T-helper 17 cell (primary cell): ENCODE data around the gene MAGEA8. TPM values are rescaled to one million over a fixed set of nuclear protein-coding genes. Genes with fewer than 3 reads are reported as not detected.
"Not testable (repeated sequence)": the region's sequence is repeated elsewhere in the genome, so short reads cannot be mapped to it uniquely, and the experiment has no call there.

Experiments used
- ATAC-seq: fragments of 150-1000 bp; cut with Tn5 transposase; 2 replicates; pipeline ENCODE4 v1.10.0; 2021; ENCODE audit warnings: mild to moderate bottlenecking, moderate library complexity
- DNase-seq, 3 donors: peaks; one replicate each; pipeline versions ENCODE4 v3.0.0 to v3.0.0-alpha.2; 2020 to 2021
- H3K9me3 ChIP-seq: one replicate; pipeline ENCODE4 v1.7.0; 2013; ENCODE audit warnings: low read length, mild to moderate bottlenecking; ENCODE audit not compliant: control insufficient read depth, poor library complexity, severe bottlenecking
- H3K27ac Mint-ChIP-seq: one replicate; pipeline ENCODE4 v1.8.0; 2022; ENCODE audit warnings: mild to moderate bottlenecking, moderate library complexity, mixed read lengths
- H3K27me3 Mint-ChIP-seq: one replicate; pipeline ENCODE4 v1.8.0; 2022; ENCODE audit warnings: mixed read lengths
- H3K36me3 Mint-ChIP-seq: one replicate; pipeline ENCODE4 v1.8.0; 2022; ENCODE audit warnings: low read depth, mixed read lengths
- H3K4me1 Mint-ChIP-seq: one replicate; pipeline ENCODE4 v1.8.0; 2022; ENCODE audit warnings: mild to moderate bottlenecking, mixed read lengths
- H3K4me3 Mint-ChIP-seq: one replicate; pipeline ENCODE4 v1.8.0; 2022; ENCODE audit warnings: mild to moderate bottlenecking, moderate library complexity, mixed read lengths
- total RNA-seq, 4 donors: library from RNA in 2 of 4; stranded (reverse) in 2 of 4; gene quantifications; one replicate each; pipeline ENCODE4 v1.2.3 and lab custom pipeline; 2022 to 2026

MAGEA8 gene
- total RNA-seq, 2 donors from 2014 or later: not detected

DNA sequence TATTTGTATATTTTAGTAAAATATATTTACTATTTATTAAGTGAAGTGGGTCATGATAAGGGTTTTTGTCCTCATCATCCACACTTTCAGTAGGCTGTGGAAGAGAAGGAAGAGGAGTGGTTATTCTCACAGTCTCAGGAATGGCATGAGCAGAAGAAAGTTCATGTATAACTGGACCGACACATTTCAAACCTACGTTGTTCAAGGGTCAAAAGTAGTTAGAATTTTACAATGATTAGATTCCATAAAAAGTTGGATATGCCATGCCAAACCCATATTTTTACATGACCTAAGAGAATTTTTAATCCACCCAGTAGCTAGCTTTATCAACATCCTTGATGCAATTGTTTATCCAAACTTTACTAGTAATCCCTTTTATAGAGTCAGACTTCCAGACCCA, 15.6 kb upstream of the MAGEA8 start:
- Mint-ChIP-seq H3K4me1 (no peaks in the 10 kb centered on the region), H3K27ac (no peak overlapping the region), H3K36me3 (peaks cover 2% of the 10 kb centered on the region), H3K27me3 (no peaks in the 10 kb centered on the region), H3K4me3 (no peak overlapping the region)
- H3K9me3 ChIP-seq: no peaks in the 10 kb centered on the region
- no peak for DNase-seq
- no peak for ATAC-seq

- Mint-ChIP-seq H3K4me3 (no peak overlapping the region), H3K36me3 (no peaks in the 10 kb centered on the region), H3K27me3 (no peaks in the 10 kb centered on the region), H3K27ac (no peak overlapping the region), H3K4me1 (peaks cover 4% of the 10 kb centered on the region)
- no peak for DNase-seq
- ATAC-seq: no peak
- H3K9me3 ChIP-seq: no peaks in the 10 kb centered on the region
These were observed 13.5 kb upstream of the MAGEA8 start for GRCh38 chrX:149867488-149867887.

- no peak for ATAC-seq
- Mint-ChIP-seq H3K27me3 (no peaks in the 10 kb centered on the region), H3K4me3 (no peak overlapping the region), H3K27ac (no peak overlapping the region), H3K36me3 (no peaks in the 10 kb centered on the region), H3K4me1 (peaks cover 4% of the 10 kb centered on the region)
- H3K9me3 ChIP-seq: no peaks in the 10 kb centered on the region
- no peak for DNase-seq
These were observed 10.1 kb upstream of the MAGEA8 start for GRCh38 chrX:149870840-149871239.

DNA sequence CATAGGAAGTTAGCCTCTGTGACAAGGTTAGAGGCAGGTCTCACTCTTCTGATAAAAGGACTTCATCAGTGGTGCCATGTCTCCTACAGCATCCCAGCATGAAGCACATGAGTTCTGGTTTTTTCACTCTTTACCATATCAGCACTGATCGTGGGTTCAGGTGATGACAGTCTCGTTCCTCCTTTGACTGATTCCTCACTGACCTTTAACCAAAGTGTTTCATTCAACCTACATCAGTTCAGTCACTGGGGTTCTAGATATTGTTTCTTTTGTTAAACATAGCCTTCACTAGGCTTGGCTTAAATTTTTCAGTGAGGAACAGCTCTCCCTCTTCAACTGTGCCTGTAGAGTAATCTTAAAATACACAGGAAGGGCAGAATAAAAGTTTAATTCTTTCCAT, 9.6 kb upstream of the MAGEA8 start:
- Mint-ChIP-seq H3K27ac (no peak overlapping the region), H3K27me3 (no peaks in the 10 kb centered on the region), H3K4me1 (peaks cover 4% of the 10 kb centered on the region), H3K36me3 (no peaks in the 10 kb centered on the region), H3K4me3 (no peak overlapping the region)
- DNase-seq (no peak), ATAC-seq (no peak)
- H3K9me3 ChIP-seq: no peaks in the 10 kb centered on the region

DNA sequence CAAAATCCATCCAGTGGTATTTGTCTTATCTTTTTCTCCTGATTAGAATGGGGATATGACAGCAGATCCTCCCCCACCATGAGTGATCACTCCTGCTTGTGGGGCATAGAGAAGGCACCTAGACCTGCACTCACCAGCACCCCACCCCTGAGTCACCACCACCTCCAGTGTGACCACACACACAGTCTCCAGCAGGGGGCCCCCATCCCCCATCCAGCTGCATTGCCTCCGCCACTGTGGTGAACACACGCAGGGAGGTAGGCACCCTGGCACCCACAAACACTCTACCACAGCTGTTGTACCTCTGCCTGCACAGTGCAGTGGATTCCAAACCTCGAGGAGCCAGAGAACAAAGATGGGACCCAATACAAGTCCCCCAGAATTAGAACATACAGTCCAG, 9.0 kb upstream of the MAGEA8 start:
- peaks cover 4% of the 10 kb centered on the region for H3K4me1 Mint-ChIP-seq
- ATAC-seq (peak; percentile 80), DNase-seq (peak in 2 of 3 donors; percentile 15 to 23)
- H3K27me3 Mint-ChIP-seq: no peaks in the 10 kb centered on the region
- H3K27ac Mint-ChIP-seq: no peak overlapping the region
- H3K36me3 Mint-ChIP-seq: no peaks in the 10 kb centered on the region
- no peak overlapping the region for H3K4me3 Mint-ChIP-seq
- no peaks in the 10 kb centered on the region for H3K9me3 ChIP-seq

DNA sequence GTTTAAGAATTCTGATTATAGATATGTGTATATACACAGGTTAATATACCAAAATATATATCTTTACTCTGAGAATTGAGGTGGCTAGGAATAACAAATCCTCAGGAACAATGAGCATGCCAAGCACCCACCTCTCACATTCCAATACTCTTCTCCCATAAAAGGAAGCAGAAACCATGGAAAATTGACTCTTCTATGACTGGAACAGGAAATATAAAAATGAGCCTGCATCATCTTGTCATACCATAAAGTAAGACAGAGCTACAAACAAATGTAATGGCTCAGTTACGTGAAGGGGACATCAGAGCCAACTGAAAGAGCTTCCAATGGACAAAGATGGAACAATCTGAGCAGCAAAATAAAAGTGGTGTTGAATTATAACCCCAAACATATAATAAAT, 3.8 kb upstream of the MAGEA8 start:
- Mint-ChIP-seq H3K4me3 (no peak overlapping the region), H3K4me1 (peaks cover 2% of the 10 kb centered on the region), H3K36me3 (peaks cover 2% of the 10 kb centered on the region), H3K27me3 (no peaks in the 10 kb centered on the region), H3K27ac (no peak overlapping the region)
- ATAC-seq (no peak), DNase-seq (no peak)
- H3K9me3 ChIP-seq: no peaks in the 10 kb centered on the region

- H3K9me3 ChIP-seq: no peaks in the 10 kb centered on the region
- Mint-ChIP-seq H3K36me3 (peaks cover 2% of the 10 kb centered on the region), H3K27me3 (no peaks in the 10 kb centered on the region), H3K4me3 (no peak overlapping the region), H3K27ac (no peak overlapping the region), H3K4me1 (peaks cover 2% of the 10 kb centered on the region)
- no peak for ATAC-seq
- no peak for DNase-seq
These were observed 3.3 kb upstream of the MAGEA8 start for GRCh38 chrX:149877636-149878035.

DNA sequence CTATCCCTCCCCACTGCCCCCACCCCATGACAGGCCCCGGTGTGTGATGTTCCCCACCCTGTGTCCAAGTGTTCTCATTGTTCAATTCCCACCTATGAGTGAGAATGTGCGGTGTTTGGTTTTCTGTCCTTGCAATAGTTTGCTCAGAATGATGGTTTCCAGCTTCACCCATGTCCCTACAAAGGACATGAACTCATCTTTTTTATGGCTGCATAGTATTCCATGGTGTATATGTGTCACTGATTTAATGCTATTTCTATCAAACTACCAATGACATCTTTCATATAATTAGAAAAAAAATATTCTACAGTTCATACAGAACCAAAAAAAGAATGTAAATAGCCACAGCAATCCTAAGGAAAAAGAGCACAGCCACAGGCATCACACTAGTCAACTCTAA, 9.8 kb downstream of the MAGEA8 start:
- not testable (repeated sequence) for H3K27me3 Mint-ChIP-seq, H3K9me3 ChIP-seq, ATAC-seq, DNase-seq, H3K27ac Mint-ChIP-seq, H3K36me3 Mint-ChIP-seq, H3K4me1 Mint-ChIP-seq, H3K4me3 Mint-ChIP-seq

GRCh38 chrX:149898554-149898953, 17.6 kb downstream of the MAGEA8 start:
- H3K9me3 ChIP-seq: no peaks in the 10 kb centered on the region
- ATAC-seq (no peak), DNase-seq (no peak)
- no peaks in the 10 kb centered on the region for H3K36me3 Mint-ChIP-seq
- no peaks in the 10 kb centered on the region for H3K4me1 Mint-ChIP-seq
- no peak overlapping the region for H3K27ac Mint-ChIP-seq
- peaks cover 6% of the 10 kb centered on the region for H3K27me3 Mint-ChIP-seq
- H3K4me3 Mint-ChIP-seq: no peak overlapping the region

DNA sequence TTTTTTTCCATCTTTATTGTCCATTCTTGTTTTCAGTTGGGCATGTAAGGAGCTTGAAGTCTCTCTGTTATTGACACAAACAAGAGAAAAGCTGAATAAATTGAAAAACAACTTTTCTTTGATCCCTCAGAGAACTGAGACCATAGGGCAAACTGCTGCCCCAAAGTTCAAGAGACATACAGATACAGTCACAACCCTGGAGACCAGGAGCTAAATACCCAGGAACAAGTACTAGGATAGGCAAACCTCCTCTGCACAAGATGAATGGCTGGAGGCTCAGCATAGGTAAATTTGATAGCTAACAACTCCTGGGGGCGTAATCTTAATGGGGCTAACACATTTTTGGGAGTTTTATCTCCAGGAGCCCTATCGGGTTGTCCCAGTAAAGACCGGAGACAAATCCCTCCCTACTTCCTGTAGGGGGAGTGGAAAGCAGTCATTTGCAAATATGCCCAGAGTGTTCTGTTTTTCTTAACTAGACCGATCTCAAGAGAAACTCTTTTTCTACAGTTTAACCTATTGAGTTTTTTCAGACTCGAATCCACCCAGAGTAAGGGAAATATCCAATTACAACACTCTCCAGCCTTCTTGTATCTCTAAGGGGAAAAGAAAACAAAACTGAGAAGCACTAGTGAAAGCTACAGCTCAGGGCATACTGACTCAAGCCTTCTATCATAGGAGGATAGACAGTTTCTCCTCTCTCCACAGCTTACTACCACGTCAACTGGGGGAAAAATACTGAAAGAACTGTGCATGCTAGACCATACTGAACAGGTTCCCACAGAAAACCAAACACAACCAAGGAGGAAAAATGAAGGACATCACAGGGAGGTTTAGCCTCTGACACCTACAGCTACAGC, 23.1 kb downstream of the MAGEA8 start:
- H3K4me1 Mint-ChIP-seq: no peaks in the 10 kb centered on the region

DNA sequence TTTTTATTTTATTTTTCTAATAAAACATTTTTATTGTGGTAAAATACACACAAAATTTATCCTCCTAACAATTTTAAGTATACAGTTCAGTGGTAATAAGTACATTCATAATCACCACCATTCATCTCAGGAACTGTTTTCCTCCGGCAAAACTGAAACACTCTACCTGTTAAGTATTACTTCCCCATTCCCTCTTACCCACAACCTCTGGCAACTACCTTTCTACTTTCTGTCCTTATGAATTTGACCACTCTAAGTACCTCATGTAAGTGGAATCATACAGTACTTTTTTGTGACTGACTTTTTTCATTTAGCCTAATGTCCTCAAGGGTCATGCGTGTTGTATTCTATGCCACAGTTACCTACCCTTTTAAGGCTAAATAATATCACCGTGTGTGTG, 27.3 kb downstream of the MAGEA8 start:
- H3K27ac Mint-ChIP-seq: no peak overlapping the region
- H3K4me3 Mint-ChIP-seq: no peak overlapping the region

More for the DNA sequence above, 23.1 kb downstream of the MAGEA8 start:
- DNase-seq (no peak), ATAC-seq (no peak)
- Mint-ChIP-seq H3K27ac (no peak overlapping the region), H3K27me3 (peaks cover under 1% of the 10 kb centered on the region), H3K36me3 (no peaks in the 10 kb centered on the region), H3K4me3 (no peak overlapping the region)
- no peaks in the 10 kb centered on the region for H3K9me3 ChIP-seq

GRCh38 chrX:149908727-149909126, 27.7 kb downstream of the MAGEA8 start:
- ATAC-seq (no peak), DNase-seq (no peak)
- Mint-ChIP-seq H3K27me3 (no peaks in the 10 kb centered on the region), H3K36me3 (no peaks in the 10 kb centered on the region), H3K4me1 (no peaks in the 10 kb centered on the region), H3K4me3 (no peak overlapping the region), H3K27ac (no peak overlapping the region)
- no peaks in the 10 kb centered on the region for H3K9me3 ChIP-seq

More for the DNA sequence above, 27.3 kb downstream of the MAGEA8 start:
- H3K27me3 Mint-ChIP-seq: no peaks in the 10 kb centered on the region
- no peaks in the 10 kb centered on the region for H3K4me1 Mint-ChIP-seq
- no peaks in the 10 kb centered on the region for H3K9me3 ChIP-seq
- no peaks in the 10 kb centered on the region for H3K36me3 Mint-ChIP-seq
- no peak for ATAC-seq
- DNase-seq: no peak

DNA sequence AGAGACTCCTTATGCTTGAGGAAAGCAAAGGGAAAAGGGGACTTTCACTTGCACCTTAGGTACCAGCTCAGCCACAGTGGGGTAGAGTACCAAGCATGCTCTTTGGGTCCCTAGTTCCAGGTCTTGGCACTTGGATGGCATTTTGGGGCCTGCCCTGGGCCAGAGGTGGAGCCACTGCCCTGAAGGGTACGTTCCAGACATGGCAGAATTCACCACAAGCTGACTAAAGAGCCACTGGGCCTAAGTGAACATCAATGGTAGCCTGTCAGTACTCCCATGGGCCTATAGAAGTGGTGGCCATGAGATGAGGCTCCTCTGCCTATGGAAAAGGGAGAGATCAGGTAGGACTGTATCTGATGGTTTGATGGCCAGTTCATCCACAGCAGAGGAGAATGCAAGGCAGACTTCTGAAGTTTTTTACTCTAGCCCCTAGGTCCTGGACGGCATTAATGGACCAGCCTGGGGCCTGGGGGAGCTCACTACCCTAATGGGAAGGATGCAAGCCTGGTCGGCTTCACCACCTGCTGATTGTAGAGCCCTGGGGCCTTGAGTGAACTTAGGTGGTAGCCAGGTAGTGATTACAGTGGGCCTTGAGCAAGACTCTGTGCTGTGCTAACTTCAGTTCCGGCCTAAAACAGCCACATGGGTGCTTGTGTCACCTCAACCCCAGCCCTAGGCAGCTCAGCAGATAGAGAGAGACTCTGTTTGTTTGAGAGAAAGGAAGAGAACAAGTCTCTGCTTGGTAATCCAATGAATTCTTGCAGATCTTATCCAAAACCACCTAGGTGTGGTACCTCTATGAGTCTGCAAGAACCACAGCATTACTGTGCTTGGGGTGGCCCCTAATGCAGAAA, 28.6 kb downstream of the MAGEA8 start:
- no peaks in the 10 kb centered on the region for H3K9me3 ChIP-seq
- DNase-seq (no peak), ATAC-seq (no peak)
- Mint-ChIP-seq H3K4me3 (no peak overlapping the region), H3K4me1 (no peaks in the 10 kb centered on the region), H3K27ac (no peak overlapping the region), H3K36me3 (no peaks in the 10 kb centered on the region), H3K27me3 (no peaks in the 10 kb centered on the region)
